SK-N-SH (cell line): ENCODE measurements around the gene RFX7. TPM values are rescaled to one million over a fixed set of nuclear protein-coding genes. Genes with fewer than 3 reads are reported as not detected.

Experiments used
- CTCF ChIA-PET: fragments of 300-600, 350-600 bp; formaldehyde crosslinking; extraction: SDS; loops from one replicate; lab custom pipeline; 2021; lab: Yijun Ruan, JAX
- POLR2A ChIA-PET: fragments of 350-600 bp; sonication (Branson Sonifier 250); formaldehyde crosslinking; extraction: SDS; loops from one replicate; lab custom pipeline; 2020; ENCODE audit warnings: antibody characterized with exemption, inconsistent platforms; lab: Yijun Ruan, JAX
- DNase-seq: peaks from one replicate; pipeline ENCODE4 v3.0.0; 2012
- H2AFZ ChIP-seq: fragments of 200-600 bp; sonication (generic); 2 replicates; pipeline ENCODE4 v1.8.1; 2016; ENCODE audit warnings: antibody characterized with exemption, mild to moderate bottlenecking, low read depth
- H3F3A ChIP-seq: fragments of 200-600 bp; sonication (generic); replicated peaks from 2 replicates; pipeline ENCODE3; 2016; ENCODE audit warnings: antibody characterized with exemption, mild to moderate bottlenecking; ENCODE audit not compliant: insufficient read depth
- H3K27ac ChIP-seq, 2 experiments: fragments of 200-500 bp in 1 of 2; fragments of 200-600 bp in 1 of 2; sonication (Bioruptor generic) in 1 of 2; sonication (generic), shearing (Covaris generic) in 1 of 2; 2 replicates each; pipeline versions ENCODE4 v1.5.1 to v1.6.1; 2014 to 2016; ENCODE audit warnings: low read depth in 2 of 2, inconsistent platforms in 1 of 2, low read length in 1 of 2, mild to moderate bottlenecking in 1 of 2, mixed read lengths in 1 of 2
- H3K27me3 ChIP-seq: fragments of 200-600 bp; sonication (generic), shearing (Covaris generic); 2 replicates; pipeline ENCODE4 v1.6.1; 2016; ENCODE audit warnings: mixed run types; ENCODE audit not compliant: insufficient read depth
- H3K36me3 ChIP-seq, 2 experiments: fragments of 200-500 bp in 1 of 2; fragments of 200-600 bp in 1 of 2; sonication (Bioruptor generic) in 1 of 2; sonication (generic) in 1 of 2; replicated peaks in 1 of 2; 2 replicates each; pipeline versions ENCODE3 to v1.5.1; 2014 to 2016; ENCODE audit warnings: low read length in 1 of 2, mild to moderate bottlenecking in 1 of 2; ENCODE audit not compliant: insufficient read depth in 2 of 2, control insufficient read depth in 1 of 2
- H3K4me1 ChIP-seq, 2 experiments: fragments of 200-500 bp in 1 of 2; fragments of 200-600 bp in 1 of 2; sonication (Bioruptor generic) in 1 of 2; sonication (generic), shearing (Covaris generic) in 1 of 2; 2 replicates each; pipeline versions ENCODE4 v1.5.1 to v1.6.1; 2014 to 2016; ENCODE audit warnings: low read depth in 1 of 2, low read length in 1 of 2, mixed run types in 1 of 2; ENCODE audit not compliant: insufficient read depth in 2 of 2, control insufficient read depth in 1 of 2
- H3K4me2 ChIP-seq: fragments of 200-600 bp; sonication (generic), shearing (Covaris generic); 2 replicates; pipeline ENCODE4 v1.6.1; 2017; ENCODE audit warnings: mixed run types
- H3K4me3 ChIP-seq, 2 experiments: fragments of 200-500 bp in 1 of 2; fragments of 200-600 bp in 1 of 2; sonication (Bioruptor generic) in 1 of 2; sonication (generic), shearing (Covaris generic) in 1 of 2; 2 replicates each; pipeline versions ENCODE4 v1.5.1 to v1.8.1; 2014 to 2016; ENCODE audit warnings: low read depth in 2 of 2, inconsistent platforms in 1 of 2, low read length in 1 of 2, mild to moderate bottlenecking in 1 of 2, mixed read lengths in 1 of 2, moderate library complexity in 1 of 2
- H3K79me2 ChIP-seq: fragments of 200-600 bp; sonication (generic); 2 replicates; pipeline ENCODE4 v1.8.1; 2017; ENCODE audit warnings: mild to moderate bottlenecking; ENCODE audit not compliant: insufficient read depth
- H3K9ac ChIP-seq: fragments of 200-600 bp; sonication (generic); 2 replicates; pipeline ENCODE4 v1.6.1; 2017; ENCODE audit warnings: mixed run types
- H3K9me2 ChIP-seq: fragments of 200-600 bp; sonication (generic); 2 replicates; pipeline ENCODE4 v1.6.1; 2017; ENCODE audit warnings: mixed run types
- H3K9me3 ChIP-seq: fragments of 200-600 bp; sonication (generic); 2 replicates; pipeline ENCODE4 v1.6.1; 2017; ENCODE audit warnings: mixed run types, mild to moderate bottlenecking, moderate library complexity
- H4K20me1 ChIP-seq: fragments of 200-600 bp; sonication (generic); 2 replicates; pipeline ENCODE4 v1.6.1; 2017; ENCODE audit warnings: mild to moderate bottlenecking, mixed run types; ENCODE audit not compliant: insufficient read depth
- CHD2 ChIP-seq: fragments of 150-350 bp; IDR thresholded peaks from 2 replicates; pipeline ENCODE4 v1.6.1; 2018; ENCODE audit warnings: low read length; ENCODE audit not compliant: partially characterized antibody
- EZH2phosphoT487 ChIP-seq: fragments of 200-600 bp; sonication (generic); IDR thresholded peaks from 2 replicates; pipeline ENCODE4 v1.6.1; 2017; ENCODE audit warnings: low read depth, mixed run types, mild to moderate bottlenecking, antibody characterized with exemption, moderate library complexity, borderline replicate concordance
- GABPA ChIP-seq: IDR thresholded peaks from 2 replicates; pipeline ENCODE4 v1.4.0; 2012; ENCODE audit warnings: low read depth, mild to moderate bottlenecking
- GATA2 ChIP-seq: sonication (generic); formaldehyde crosslinking; IDR thresholded peaks from 2 replicates; pipeline ENCODE4 v1.5.0; 2020; ENCODE audit warnings: mild to moderate bottlenecking, missing genetic modification reagents
- JUND ChIP-seq: IDR thresholded peaks from 2 replicates; pipeline ENCODE4 v1.4.0; 2012
- MAX ChIP-seq: IDR thresholded peaks from 2 replicates; pipeline ENCODE4 v1.4.0; 2012; ENCODE audit warnings: low read depth
- MEF2A ChIP-seq: IDR thresholded peaks from 2 replicates; pipeline ENCODE4 v1.4.0; 2012; ENCODE audit warnings: low read depth, borderline replicate concordance
- RAD21 ChIP-seq: IDR thresholded peaks from 2 replicates; pipeline ENCODE4 v1.6.1; 2012; ENCODE audit warnings: mild to moderate bottlenecking, low read length
- RFX5 ChIP-seq: IDR thresholded peaks from 2 replicates; pipeline ENCODE4 v1.6.1; 2012; ENCODE audit warnings: mild to moderate bottlenecking, improper control_type of control experiment, low read length
- TCF12 ChIP-seq: IDR thresholded peaks from 2 replicates; pipeline ENCODE4 v1.4.0; 2012
- TEAD4 ChIP-seq: IDR thresholded peaks from 2 replicates; pipeline ENCODE4 v1.4.0; 2012; ENCODE audit warnings: mild to moderate bottlenecking, borderline replicate concordance; ENCODE audit not compliant: insufficient read depth
- USF2 ChIP-seq: fragments of 150-350 bp; IDR thresholded peaks from 2 replicates; pipeline ENCODE4 v1.6.1; 2017; ENCODE audit warnings: antibody characterized with exemption, low read length, low read depth, borderline replicate concordance
- YY1 ChIP-seq: IDR thresholded peaks from 2 replicates; pipeline ENCODE4 v1.4.0; 2012; ENCODE audit warnings: low read depth, mild to moderate bottlenecking
- WGBS: methylation state at CpG from one replicate; pipeline ENCODE4 v1.1.6; 2017; ENCODE audit warnings: low lambda C conversion rate; 5-methylcytosine and 5-hydroxymethylcytosine counted together
- polyA plus RNA-seq, 3 experiments: library from polyadenylated mRNA; depleted of rRNA; stranded (reverse); fragments of >200 nt; gene quantifications; 2 replicates each; pipeline ENCODE4 v1.2.3, GENCODE V29; 2012
- TF ChIP-seq, protein P1 (sequence below): IDR thresholded peaks from 2 replicates; pipeline ENCODE4 v1.6.1; 2012; ENCODE audit warnings: mild to moderate bottlenecking, low read depth, low read length, moderate library complexity
- TF ChIP-seq, protein P2 (sequence below): fragments of 200-600 bp; sonication (generic); IDR thresholded peaks from 2 replicates; pipeline ENCODE4 v1.6.1; 2017; ENCODE audit warnings: antibody characterized with exemption, mild to moderate bottlenecking, moderate library complexity
- TF ChIP-seq, protein P3 (sequence below): IDR thresholded peaks from 2 replicates; pipeline ENCODE4; 2012

The RFX7 gene
- polyA plus RNA-seq, 1 of the 3 experiments (the other 2 are of a cell fraction) = 2.7 TPM

- Histone ChIP-seq H3K27ac (no peak overlapping the region), H4K20me1 (0 out of 2 replicates have a peak, but pooled peaks cover 8% of the 10 kb centered on the region), H3F3A (peaks cover 10% of the 10 kb centered on the region), H3K36me3 (peaks cover 5 to 29% of the 10 kb centered on the region in 2 experiments), H3K27me3 (no peaks in the 10 kb centered on the region), H3K4me3 (no peak overlapping the region; a peak in 1 of 4 replicates), H3K4me2 (no peak overlapping the region), H3K4me1 (peaks cover 0 to under 1% of the 10 kb centered on the region in 2 experiments; a peak in 1 of 4 replicates), H3K79me2 (peaks cover 91% of the 10 kb centered on the region), H3K9me2 (no peaks in the 10 kb centered on the region), H2AFZ (no peak overlapping the region), H3K9ac (no peak overlapping the region), H3K9me3 (peaks cover 12% of the 10 kb centered on the region; the same call in 1 of the 2 replicates)
- CTCF ChIA-PET = interaction anchor here (0.9 kb wide), 1 partner anchor 23 kb away, joined by 3 read pairs; no protein-coding TSS in a partner anchor
- TF ChIP-seq MEF2A (no peak), JUND (no peak), EZH2phosphoT487 (no peak), RFX5 (no peak), USF2 (no peak), GATA2 (no peak), TEAD4 (no peak), RAD21 (no peak), YY1 (no peak), MAX (no peak), TCF12 (no peak), GABPA (no peak), CHD2 (no peak)
- TF ChIP-seq, protein P1, sequence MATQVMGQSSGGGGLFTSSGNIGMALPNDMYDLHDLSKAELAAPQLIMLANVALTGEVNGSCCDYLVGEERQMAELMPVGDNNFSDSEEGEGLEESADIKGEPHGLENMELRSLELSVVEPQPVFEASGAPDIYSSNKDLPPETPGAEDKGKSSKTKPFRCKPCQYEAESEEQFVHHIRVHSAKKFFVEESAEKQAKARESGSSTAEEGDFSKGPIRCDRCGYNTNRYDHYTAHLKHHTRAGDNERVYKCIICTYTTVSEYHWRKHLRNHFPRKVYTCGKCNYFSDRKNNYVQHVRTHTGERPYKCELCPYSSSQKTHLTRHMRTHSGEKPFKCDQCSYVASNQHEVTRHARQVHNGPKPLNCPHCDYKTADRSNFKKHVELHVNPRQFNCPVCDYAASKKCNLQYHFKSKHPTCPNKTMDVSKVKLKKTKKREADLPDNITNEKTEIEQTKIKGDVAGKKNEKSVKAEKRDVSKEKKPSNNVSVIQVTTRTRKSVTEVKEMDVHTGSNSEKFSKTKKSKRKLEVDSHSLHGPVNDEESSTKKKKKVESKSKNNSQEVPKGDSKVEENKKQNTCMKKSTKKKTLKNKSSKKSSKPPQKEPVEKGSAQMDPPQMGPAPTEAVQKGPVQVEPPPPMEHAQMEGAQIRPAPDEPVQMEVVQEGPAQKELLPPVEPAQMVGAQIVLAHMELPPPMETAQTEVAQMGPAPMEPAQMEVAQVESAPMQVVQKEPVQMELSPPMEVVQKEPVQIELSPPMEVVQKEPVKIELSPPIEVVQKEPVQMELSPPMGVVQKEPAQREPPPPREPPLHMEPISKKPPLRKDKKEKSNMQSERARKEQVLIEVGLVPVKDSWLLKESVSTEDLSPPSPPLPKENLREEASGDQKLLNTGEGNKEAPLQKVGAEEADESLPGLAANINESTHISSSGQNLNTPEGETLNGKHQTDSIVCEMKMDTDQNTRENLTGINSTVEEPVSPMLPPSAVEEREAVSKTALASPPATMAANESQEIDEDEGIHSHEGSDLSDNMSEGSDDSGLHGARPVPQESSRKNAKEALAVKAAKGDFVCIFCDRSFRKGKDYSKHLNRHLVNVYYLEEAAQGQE = no peak
- TF ChIP-seq, protein P2, sequence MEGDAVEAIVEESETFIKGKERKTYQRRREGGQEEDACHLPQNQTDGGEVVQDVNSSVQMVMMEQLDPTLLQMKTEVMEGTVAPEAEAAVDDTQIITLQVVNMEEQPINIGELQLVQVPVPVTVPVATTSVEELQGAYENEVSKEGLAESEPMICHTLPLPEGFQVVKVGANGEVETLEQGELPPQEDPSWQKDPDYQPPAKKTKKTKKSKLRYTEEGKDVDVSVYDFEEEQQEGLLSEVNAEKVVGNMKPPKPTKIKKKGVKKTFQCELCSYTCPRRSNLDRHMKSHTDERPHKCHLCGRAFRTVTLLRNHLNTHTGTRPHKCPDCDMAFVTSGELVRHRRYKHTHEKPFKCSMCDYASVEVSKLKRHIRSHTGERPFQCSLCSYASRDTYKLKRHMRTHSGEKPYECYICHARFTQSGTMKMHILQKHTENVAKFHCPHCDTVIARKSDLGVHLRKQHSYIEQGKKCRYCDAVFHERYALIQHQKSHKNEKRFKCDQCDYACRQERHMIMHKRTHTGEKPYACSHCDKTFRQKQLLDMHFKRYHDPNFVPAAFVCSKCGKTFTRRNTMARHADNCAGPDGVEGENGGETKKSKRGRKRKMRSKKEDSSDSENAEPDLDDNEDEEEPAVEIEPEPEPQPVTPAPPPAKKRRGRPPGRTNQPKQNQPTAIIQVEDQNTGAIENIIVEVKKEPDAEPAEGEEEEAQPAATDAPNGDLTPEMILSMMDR = no peak
- TF ChIP-seq, protein P3, sequence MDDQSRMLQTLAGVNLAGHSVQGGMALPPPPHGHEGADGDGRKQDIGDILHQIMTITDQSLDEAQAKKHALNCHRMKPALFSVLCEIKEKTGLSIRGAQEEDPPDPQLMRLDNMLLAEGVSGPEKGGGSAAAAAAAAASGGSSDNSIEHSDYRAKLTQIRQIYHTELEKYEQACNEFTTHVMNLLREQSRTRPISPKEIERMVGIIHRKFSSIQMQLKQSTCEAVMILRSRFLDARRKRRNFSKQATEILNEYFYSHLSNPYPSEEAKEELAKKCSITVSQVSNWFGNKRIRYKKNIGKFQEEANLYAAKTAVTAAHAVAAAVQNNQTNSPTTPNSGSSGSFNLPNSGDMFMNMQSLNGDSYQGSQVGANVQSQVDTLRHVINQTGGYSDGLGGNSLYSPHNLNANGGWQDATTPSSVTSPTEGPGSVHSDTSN = no peak
- 96% methylated on average over 3 of the region's 3 CpGs for WGBS
- DNase-seq = no peak
- POLR2A ChIA-PET = no interaction called here
These were observed 21.4 kb downstream of the RFX7 start for GRCh38 chr15:56222302-56222701.
